LoVo (cell line): ENCODE measurements around the gene CYP46A1.

ENCODE experiments used
- DNase-seq: peaks from one replicate; pipeline ENCODE4 v3.0.0-alpha.2; 2016; ENCODE audit warnings: low spot score

The CYP46A1 gene

DNA sequence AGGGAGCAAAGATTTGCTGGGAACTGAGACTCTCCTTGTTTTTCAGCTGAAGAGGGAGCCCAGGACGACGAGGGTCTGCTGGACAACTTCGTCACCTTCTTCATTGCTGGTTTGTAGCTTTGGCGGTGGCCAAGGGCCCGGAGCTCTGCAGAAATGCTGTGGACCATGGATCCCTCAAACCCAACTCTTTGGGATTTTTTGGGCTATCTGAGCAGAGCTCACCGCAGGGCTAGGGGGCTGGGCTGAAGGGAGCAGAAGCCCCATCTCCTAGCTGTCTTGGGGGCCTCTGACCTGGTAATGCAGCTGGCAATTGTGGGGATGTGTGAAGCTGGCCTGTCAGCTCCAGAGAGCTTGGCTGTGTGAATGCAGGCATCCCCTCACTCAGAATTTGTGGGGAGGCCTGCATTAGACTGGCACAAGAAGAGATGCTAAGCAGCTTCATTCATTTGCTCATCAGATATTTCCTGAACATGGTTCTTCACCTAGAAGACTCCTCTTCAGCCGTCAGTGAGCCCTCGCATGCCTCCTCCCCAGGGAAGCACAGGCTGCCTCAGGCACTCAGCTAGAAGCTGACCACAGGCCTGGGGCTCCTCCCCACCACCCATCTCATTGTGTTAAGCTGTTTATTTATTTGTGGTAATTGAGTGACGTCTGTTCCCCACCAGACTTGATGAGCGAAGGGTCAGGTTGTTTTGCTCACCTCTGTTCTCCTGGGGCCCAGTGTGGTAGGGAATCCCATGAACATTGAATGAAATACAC lies 32.2 kb downstream of the CYP46A1 start:
- no peak for DNase-seq

DNA sequence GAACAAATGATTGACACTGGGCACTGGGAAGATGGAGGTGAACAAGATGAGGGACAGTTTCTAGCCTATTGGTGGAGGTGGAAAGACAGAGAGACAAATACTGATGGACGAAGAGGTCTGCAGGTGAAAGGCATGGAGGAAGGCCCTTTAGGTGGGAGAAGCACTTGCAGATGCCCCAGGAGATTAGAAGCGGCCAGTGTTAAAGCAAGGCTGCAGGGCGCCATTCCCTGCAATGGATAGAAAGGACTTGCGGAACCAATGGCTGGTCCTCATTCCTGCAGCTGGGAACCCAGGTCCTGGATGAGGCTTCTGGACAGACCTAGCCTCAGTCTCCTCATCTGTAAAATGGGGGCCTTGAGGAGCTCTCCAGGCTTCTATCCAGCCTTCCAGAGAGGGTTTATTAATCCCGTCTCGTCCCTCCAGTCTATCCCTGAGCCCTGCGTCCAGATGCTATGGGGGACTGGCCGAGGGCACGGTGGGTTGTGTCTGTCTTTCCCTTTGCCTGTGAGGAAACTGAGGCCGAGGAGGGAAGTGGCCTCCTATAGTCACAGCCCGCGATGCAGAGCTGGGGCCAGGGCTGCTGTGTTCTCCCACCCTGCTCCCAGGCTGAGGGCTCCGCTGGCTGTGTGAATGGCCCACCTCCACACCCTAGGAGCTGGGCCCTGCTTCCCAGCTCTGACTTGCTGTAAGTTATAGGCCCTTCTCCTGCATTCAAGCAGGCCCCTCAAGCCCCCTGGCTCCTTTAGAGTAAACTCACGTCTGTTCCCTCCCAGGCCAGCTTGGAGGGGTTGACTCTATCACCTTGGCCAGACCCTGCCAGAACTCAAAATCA lies 33.0 kb downstream of the CYP46A1 start:
- DNase-seq: no peak

DNA sequence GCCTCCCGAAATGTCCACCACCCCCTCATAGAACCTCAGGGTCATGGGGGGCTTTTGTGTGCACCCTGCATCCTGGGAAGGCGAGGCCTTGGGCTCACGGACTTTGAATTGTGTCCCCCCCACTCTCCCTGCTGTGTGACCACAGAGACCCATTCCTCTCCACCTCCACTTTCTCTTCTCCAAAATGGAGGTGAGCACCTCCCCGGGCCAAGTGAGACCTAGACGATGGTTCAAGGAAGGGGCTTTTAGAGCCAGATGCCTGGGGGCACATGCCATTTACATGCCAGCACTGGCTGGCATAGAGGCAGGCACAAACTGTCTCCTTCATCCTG lies 33.5 kb downstream of the CYP46A1 start:
- DNase-seq: no peak

DNA sequence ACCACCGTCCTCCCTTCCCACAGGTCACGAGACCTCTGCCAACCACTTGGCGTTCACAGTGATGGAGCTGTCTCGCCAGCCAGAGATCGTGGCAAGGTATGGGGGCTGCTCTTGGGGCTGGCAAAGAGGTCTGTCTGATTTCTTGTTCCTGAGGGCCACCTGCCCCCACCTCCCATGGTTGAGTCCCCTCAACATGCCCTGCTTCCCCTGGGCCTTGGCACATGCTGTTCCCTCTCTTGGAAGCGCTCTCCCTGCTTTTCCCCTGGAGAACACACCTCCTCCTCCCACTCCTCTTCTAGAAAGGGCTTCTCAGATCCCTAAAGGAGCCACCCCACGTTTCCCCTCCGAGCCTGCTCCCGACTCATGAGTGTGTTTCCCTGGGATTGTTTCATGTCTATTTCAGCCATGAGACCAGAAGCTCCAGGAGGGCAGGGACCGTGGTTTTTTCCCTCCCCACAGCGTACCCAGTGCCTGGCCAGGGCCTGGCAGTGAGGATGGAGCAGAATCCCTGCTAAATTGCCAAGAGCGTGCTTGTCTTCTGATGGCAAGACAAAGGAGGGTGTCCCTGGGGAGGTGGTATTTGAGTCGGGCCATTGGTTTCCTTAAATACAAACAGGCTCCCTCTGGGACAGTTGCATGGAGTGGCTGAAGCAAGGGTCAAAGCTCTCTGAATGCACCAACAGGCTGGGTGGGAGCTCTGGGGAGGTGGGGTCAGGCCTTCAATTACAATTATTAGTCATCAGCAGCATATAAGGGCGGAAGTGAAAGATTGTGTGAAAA lies 34.1 kb downstream of the CYP46A1 start:
- DNase-seq: no peak

DNA sequence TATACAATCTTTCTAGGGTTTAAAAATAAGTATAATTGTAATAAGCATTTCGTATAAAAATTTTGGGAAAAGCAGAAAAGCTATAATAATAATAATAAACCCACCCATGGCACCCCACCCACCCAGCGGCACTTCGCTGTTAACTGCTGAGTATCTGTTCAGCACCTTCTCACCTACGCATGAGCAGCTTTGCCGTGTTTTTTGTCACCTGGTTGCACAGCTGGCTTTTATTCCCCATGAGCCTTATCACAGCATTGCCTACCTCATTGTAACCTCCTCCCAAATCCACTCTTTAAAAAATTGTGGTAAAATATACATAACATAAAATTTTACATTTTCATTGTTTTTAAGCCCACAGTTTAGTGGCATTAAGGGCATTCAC lies 34.7 kb downstream of the CYP46A1 start:
- DNase-seq: no peak

DNA sequence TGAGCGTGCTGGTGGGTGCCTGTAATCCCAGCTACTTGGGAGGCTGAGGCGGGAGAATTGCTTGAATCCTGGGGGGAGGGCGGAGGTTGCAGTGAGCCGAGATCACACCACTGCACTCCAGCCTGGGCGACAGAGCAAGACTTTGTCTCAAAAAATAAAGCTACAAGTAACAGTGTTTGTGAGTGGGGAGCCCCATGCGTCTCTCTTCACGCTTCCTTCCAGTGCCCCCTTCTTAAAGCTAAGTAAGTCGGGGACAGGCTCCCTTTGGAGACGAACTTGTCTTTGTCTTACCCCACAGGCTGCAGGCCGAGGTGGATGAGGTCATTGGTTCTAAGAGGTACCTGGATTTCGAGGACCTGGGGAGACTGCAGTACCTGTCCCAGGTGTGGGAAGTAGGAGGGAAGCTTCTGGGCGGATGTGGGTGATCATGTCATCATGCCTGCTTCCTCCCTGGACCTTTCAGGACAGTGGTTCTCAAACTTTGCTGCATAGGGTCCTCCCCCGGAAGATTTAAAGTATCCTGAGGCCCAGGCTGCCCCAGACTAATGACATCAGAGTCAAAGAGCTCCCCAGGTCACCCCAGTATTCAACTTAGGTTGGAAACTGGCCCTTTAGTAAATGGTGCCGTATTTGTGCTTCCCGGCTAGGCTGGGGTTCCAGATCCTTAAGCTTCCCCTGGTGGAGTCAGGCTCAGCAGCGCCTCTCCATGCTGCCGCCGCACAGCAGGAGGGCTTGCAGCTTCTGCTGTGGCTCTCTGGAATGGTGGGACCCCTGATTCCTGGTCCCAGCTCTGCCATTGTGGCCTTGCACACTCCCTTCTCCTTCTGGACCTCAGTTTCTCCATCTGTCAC lies 37.1 kb downstream of the CYP46A1 start:
- DNase-seq: no peak

DNA sequence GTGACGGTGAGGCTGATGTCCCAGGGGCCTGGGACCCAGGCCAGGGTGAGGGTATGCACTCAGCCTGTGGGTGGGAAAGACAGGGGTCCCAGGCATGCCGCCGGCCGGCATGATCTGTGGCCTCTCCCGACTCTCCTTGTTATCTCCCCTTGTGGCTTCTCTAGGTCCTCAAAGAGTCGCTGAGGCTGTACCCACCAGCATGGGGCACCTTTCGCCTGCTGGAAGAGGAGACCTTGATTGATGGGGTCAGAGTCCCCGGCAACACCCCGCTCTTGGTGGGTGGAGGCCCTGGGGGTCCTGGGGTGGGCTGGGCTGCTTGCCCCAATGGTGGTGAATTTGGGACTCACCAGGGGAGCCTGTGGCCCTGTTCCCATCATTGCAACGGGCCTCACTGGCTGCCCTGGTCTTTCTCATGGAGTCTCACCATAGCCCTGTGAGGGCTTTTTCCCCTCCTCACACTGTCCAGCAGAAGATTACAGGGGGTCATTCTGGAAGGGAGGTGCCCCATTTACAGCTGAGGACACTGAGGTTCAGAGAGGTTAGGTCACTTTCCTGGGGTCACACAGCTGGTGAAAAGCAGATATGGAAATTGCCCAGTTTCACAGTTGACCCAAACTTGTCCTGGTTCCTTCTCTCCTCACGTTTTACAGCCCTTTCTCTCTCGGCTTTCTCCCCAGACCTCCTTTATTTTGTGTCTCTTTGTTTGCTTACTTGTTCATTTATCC lies 37.9 kb downstream of the CYP46A1 start:
- DNase-seq: no peak

DNA sequence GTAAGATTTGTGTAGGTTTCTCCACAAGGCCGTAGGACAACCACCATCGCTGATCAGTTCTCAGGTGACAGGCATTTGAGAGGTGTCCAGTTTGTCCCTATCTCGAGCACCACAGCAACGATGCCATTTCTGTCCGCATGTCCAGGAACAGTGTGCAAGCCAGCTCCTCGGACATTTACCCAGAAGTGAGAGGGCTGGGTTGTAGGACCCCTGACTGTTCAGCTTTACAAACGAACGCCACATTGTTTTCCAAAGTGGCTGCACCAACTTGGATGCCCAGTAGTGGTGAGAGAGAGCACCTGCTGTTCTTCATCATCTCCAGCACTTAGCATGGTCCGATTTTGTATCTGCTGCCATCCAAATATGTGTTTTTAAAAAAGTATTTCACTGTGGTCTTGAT lies 38.6 kb downstream of the CYP46A1 start:
- DNase-seq: no peak

DNA sequence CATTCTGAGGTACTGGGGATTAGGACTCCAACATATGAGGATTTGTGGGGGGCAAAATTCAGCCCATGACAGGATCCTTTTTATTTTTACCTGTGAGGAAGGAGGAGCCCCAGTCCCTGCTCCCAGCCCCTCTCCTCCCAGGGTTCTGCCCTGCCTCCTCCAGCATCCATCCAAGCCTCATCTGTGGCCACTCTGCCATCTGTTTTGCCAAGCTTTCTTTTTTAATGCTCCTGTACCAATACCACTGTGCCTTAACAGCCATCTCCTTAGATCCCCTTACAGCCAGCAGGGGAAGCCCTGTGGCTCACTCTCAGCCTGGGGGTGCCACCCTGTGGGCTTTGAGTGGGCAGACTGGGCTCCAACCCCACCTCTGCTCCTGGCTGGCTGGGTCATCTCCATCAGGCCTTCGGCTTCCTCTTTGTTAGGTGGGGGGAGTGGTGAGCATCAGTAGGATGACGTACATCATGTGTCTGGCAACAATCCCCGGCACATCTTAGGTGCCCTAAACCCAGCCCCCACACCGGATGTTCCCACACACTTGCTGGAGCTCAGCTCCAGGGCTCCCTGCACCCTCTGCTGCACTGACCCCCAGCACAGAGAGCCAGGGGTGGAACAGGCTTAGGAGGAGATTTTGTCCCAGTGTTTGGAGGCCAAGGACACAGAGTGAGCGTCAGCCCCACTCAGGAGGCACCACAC lies 40.2 kb downstream of the CYP46A1 start:
- DNase-seq: no peak

DNA sequence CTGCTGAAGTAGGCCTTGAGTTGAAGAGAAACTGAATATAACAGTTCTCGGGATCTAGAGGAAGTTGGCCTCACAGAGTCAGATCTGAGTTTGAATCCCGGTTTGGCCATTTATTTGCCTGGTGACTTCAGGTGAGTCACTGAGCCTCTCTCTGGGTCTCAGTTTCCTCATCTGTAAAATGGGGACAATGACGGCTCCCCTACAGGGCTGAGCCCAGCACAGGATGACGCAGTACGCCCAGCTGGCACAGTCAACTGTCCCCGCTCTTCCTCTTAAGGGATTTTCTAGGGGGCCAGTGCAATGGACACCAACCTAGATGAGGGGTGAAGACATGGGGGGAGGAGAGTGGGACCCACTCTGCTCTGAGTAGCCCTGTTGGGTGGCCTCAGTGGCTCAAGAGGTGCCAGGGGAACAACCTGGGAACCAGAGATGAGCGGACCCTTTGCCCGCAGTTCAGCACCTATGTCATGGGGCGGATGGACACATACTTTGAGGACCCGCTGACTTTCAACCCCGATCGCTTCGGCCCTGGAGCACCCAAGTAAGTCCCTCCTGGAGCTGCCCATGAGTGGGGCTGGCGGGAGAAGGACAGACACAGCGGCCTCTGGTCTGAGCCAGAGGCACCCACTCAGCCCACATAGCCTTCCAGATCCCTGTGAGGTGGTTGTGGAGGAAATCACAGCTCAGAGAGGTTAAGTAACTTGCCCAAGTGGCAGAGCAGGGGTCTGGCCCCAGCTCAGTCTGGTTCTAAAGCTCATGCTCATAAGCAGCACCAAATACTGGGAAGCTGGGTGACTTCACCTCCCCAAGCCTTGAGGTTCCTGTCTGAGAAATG lies 41.1 kb downstream of the CYP46A1 start:
- no peak for DNase-seq

DNA sequence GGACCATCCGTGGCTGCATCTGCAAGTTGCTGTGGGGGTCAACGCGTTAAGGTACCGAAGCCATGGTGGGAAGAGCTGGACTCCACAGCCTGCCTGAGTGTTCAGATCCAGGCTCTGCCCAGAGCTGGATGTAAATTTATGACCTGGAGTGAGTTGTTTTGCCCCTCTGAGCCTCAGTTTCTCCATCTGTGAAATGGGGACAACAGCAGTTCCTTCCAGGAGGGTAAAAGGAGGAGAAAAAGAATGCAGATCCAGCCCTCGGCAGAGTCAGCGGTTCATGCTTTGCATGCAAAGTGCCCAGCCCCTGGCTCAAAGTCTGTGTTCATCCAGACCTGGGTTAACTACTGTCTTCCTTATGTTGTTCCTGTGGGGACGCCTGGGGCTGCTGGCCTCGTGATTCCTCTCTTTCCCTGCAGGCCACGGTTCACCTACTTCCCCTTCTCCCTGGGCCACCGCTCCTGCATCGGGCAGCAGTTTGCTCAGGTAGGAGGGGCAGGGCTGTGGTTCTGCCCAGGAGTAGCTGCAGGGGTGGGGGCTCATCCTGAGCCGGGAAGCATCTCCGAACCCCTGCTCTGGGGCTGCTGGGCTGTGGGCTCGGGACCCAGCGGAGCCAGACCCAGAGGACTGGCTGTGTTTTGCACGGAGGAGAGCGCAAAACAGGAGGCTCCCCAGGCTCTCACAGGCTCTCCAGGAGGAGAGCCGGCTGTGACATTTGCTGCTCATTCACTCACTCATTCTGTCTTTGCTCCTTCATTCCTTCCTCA lies 41.9 kb downstream of the CYP46A1 start:
- DNase-seq: no peak

DNA sequence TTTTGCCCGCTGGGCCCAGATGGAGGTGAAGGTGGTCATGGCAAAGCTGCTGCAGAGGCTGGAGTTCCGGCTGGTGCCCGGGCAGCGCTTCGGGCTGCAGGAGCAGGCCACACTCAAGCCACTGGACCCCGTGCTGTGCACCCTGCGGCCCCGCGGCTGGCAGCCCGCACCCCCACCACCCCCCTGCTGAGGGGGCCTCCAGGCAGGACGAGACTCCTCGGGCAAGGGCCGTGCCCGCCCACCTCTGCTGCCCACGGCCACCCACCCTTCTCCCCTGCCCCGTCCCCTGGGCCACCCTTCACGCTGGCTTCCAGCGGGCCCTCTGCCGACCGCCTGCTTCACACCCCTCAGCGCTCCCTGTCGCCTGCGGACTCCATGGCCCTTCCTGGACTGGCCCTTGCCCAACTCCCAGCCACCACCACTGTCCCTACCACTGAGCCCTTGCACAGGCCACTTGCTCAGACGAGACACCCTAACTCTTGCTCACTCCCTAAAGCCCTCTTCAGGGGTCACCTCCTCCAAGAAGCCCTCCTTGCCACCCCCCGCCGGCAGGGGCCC lies 42.5 kb downstream of the CYP46A1 start:
- no peak for DNase-seq

DNA sequence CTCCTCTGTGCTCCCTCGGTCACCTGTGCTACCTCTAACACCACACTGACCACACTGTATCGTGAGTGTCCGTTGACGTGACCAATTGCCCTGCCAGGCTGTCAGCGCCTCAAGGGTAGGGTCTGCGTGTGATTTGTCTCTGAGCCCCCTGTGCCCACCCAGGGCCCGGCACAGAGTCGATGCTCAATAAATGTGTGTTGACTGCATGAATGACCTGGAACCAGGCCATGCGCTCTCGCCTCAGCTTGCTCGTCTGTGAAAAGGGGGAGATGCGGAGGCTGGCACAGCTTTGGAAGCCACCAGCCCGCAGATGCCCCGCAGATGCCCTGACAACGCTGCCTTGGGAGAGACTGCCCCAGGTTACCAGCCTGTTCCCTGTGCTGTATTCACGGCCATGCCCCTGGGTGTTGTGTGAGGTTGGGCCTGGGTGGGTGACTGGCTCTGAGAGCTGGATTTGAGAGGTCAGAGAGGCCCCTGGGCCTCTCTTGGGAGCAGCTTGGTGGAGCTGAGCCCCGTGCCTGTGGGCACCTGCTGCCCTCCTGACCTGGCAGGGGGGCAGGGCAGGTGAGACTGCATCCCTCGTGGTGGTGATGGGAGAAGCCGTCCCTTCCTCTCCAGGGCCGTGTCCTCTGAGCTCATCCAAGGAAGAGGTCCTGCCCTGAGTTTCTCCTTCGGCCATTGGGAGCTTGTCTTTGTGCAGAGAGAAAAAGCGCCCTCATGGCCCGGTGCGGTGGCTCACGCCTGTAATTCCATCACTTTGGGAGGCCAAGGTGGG lies 43.2 kb downstream of the CYP46A1 start:
- DNase-seq: no peak

DNA sequence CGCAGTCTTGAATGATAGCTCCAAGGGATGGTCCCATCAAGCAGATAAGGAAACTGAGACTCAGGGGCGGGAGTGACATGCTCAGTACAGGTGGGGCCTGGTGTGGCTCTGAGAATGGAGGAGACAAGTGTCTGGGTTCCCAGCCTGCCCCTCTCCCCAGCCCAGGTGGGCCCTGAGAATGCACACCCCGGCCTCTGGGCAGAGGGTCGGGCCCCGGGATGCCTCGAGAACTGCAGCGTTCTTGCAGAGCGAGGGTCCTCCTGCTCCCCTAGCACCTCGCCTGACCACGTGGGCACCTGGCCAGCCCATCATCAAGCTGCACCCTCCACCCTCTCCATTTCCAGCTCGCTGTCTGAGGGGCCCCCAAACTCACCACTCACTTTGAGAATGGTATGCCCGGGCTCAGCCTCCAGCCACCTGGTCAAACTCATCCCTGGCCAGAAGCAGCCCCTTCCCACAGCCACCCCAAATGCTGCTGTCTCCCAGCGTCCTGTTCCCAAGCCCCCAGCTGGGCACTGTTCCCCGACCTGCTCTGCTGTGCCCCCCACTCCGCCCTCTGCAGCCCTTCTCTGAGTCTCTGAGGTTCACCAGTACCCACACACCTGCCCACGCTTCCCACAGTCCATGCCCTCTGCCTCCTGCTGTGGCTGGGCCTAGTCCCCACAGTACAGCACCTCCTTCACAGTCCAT lies 44.3 kb downstream of the CYP46A1 start:
- no peak for DNase-seq

DNA sequence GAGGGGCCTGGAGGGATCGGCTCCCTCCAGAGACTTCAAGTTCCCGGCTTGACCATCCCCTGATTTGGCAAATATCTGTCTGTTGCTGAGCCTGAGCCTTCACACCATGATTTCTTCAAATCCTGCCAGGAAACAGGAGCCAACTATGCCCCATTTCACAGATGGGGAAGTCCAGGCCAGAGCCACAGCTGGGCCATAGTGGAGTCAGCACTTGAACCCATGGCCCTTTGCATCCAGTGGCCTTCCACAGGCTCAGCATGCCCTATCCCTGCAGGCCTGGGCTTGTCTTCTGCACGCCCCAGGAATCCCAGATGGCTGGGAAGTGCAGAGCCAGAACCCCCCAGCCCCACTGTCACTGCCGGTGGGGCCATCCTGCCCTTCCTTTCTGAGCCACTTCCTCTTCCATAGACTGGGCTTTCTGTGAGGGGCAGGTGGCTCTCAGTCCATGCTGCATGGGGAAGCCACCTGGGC lies 44.9 kb downstream of the CYP46A1 start:
- no peak for DNase-seq

DNA sequence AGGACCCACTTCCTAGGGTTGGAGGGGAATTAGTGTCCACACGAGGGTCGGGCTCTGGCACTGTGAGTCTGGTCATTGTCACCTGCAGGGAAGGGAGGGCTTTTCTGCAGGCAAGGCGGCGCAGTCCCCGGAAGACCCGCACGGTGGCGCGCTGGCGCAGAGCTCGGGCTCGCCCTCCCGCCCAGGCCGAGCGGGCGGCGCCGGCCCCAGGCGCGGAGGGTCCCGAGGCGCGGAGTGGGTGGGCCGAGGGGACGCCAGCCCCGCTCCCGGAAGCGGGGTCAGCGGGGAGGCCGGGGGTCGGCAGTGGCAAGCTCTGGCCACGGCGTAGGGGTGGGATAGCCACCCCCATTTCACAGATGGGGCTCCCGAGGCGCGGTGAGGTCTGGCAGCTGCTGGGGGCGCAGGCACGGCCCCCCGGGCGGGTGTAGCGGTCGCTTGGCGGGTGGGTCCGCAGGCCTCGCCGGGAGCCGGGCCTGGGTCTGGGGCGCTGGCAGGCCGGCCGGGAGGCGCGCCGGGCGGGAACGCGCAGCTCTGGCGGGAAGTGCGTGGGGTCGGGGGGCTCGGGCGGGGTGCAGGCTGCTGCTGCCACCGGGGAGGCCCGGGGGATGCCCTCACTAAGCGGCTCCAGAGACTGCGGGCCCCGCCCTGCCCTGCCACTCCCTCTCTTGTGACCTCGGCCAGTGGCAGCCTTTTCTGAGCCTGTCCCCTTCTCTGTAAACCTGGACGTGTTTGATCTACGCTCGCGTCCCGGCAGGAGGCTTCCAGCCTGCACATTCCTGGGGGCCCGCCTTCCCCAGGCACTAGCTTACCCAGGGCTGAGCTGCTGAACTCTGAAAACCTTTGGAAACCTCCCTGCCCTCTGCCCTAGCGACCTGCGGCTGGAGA lies 46.1 kb downstream of the CYP46A1 start:
- peak; percentile 61 for DNase-seq
